Measurements from ENCODE around the gene ATG2B. TPM values are rescaled to one million over a fixed set of nuclear protein-coding genes. Genes with fewer than 3 reads are reported as not detected.

The ATG2B gene
- total RNA-seq, 1 donor from 2014 or later: 26.2 TPM

DNA sequence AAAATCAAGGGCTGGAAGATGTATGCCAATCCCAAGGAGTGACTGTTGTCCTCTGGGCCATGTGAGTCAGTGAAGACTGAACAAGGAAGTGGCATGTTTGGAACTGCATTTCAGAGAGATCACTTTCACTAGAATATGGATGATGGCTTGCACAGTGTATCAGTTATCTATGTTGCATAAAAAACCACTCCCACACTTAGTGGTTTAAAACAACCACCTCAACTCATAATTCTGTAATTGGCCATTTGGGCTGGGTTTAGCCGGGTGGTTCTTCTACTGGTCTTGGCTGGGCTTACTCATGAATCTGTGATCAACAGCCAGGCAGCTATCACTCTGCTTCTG is 91.7 kb downstream of the ATG2B start:
- DNase-seq (ENCODE audit: low spot score): no peak

DNA sequence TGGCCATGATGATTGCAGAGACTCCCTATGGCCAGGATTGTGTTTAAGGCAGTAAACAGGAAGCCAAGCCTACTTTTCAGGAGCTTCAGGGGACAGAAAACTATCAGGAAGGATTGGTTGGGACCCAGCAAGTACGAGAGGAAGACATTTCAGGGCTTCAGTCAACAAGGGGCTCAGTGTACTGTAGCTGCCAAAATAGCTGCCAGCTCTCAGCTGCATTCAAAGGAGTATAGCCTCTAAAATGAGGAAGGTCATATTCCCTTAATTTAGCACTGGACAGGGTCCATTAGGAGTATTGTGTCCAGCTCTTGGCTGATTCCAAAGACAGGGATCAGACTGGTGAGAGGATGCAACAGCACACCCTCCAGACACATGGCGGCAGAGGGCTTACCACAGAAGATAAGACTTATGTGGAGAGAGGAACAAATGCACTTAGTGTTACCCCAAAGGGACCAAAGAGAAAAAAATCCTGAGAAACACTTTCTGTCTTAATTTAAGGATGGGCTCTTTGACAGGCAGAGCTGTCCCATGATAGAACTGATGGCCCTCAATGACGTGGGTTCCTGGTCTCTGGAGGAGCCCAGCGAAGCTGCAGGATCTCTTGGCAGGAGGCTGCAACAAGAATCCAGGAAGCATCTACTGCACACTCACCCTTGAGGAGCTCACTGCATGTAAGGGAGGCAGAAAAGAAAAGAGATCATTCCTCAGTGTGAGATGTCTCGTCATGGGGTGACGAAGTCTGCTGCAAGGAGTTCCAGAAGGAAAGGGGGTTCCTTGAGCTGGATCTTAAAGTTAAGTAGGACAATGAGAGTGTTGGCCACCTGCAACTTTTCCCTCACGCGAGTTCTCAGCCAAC is 92.3 kb downstream of the ATG2B start:
- peak; percentile 77 for DNase-seq (ENCODE audit: low spot score)

DNA sequence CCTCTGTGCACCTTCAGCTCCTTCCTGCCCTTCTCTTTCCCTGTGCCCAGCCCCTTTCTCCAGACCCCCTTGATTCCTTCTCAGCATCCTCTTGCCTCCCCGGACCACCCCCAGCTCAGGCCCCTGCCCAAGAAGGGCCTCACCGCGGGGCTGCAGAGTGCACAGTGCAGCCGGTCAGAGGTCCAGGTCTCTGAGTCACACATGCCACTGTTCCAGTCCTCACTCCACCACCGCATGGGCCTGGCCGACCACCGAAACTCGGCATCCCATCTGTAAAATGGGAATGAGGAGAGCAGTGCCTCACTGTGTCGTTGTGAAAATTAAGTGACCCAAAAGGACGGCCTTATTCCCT is 93.8 kb downstream of the ATG2B start:
- DNase-seq (ENCODE audit: low spot score): no peak

DNA sequence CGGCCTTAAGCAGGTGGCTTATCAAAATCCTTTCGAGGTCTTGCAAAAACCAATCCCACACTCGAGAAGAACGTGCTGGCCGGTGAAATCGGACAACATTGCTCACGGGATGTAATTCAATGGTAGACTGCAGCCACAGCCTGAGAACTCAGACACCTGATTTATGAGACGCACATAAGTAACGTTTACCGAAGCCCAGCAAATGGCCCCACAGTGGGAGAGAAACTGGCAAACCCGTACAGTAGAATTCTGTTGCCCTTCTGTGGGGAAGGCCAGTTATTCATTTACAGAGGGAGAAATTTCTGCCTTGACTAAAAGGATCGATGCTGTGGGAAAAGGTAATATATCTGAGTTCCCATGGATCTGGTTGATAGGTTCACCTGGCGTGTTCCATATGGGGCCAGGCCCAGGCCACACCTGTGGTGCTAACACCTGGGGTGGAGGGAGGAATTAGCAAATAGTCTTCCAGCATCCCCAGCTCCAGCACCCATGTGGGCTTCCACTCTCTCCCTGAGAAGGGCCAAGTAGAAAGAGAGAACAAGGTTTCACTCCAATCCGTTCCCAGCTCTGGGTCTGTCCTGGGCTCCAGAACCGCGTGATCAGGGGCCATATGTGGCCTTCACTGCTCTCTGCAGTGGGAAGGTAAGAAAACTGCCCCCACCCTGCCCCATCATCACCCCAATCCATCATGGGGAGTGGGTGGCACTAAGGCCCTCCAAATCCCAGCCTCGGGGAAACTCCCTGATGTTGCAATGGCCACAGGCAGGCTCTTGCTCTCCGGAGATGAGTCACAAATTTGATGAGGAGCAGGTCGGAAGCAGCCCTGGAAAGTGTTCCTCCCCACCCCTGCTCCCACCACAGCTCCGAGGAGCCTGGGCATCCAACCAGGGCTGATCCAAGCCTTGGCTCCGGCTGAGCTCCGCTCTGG is 94.4 kb downstream of the ATG2B start:
- peak; percentile 98 for DNase-seq (ENCODE audit: low spot score)

DNA sequence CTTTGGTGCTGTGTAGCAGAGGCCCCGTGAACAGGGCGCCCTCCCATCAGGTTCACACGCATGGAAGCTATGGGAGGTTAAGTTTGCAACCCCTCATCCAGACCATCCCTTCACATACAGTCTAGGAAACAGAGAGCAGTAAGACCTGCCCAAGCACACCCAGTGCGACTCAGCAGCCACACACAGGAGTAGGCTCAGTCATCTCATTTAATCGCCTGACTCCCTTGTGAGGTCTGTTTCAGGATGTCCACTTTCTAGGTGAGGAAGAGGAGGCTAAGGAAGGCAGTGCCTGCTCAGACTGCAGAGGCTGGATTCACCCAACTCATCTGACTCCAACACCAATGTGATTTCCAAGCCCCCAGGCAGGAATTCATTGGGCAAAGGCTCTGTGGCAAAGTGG is 95.2 kb downstream of the ATG2B start:
- no peak for DNase-seq (ENCODE audit: low spot score)

DNA sequence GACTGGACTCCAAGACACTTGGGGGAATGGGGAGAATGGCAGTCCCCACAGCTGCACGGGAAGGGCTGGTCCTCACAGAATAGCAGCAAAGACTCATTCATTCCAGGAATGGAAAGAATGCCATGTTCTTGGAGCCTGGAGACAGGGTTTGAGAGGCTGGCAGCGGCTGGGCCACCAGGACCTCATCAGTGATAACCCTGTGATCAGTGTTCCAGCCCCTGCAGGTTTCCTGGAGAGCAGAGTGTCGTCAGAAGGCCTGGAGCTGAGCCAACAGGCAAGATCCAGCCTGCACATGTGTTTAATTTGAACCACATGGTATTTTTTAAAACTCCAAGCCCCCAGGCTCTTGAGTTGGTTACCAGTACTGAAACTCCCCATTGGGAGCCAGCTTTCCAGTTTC is 95.8 kb downstream of the ATG2B start:
- DNase-seq (ENCODE audit: low spot score): peak; percentile 88

DNA sequence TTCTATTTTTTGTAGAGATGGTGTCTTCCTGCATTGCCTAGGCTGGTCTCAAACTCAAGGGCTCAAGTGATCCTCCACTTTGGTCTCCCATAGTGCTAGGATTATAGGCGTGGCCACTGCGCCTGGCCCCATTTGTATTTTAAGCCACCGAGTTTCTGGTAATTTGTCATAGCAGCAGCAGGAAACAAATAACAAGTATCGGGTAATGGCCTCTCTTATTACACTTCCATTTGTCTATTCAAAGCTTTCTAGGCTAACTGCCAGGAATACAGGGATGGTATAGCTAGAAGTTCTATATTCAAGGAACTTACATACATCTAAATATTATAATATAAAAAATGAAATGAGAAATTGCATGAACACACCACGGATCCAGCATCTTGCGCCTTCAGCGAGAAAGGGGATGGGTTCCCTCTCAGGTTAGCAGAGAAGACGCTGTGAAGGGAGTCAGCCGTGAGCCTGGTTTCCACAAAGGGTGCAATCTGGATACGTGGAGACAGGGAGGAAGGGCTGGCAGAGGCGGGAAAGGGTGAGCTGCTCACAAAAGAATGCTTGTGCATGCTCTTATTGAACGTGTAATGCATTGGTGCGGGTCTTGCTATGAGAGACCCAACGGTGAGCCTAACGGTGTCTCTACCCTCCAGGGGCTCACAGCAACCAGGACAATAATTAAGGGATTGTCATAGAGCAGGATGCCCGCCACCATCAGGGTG is 97.6 kb downstream of the ATG2B start:
- DNase-seq (ENCODE audit: low spot score): no peak

DNA sequence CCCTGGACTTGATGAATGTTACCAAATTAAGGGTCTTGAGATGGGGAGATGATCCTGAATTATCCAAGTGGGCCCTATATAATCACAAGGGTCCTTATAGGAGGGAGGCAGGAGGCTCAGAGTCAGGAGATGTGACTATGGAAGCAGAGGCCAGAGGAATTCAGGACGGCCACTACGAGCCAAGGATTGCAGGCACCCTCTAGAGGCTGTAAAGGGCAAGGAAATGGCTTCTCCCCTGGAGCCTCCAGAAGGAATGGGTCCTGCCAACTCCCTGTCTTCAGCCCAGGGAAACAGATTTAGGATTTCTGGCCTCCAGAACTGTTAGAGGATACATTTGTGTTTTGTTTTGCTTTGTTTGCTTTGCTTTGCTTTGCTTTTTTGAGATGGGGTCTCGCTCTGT is 98.3 kb downstream of the ATG2B start:
- no peak for DNase-seq (ENCODE audit: low spot score)

DNA sequence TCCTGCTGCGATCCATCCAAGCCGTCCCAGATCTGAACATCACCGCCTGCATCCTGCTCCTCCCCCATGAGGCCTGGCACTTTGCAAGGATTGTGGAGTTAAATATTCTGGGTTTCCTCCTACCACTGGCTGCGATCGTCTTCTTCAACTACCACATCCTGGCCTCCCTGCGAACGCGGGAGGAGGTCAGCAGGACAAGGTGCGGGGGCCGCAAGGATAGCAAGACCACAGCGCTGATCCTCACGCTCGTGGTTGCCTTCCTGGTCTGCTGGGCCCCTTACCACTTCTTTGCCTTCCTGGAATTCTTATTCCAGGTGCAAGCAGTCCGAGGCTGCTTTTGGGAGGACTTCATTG is 99.0 kb downstream of the ATG2B start:
- DNase-seq (ENCODE audit: low spot score): no peak

DNA sequence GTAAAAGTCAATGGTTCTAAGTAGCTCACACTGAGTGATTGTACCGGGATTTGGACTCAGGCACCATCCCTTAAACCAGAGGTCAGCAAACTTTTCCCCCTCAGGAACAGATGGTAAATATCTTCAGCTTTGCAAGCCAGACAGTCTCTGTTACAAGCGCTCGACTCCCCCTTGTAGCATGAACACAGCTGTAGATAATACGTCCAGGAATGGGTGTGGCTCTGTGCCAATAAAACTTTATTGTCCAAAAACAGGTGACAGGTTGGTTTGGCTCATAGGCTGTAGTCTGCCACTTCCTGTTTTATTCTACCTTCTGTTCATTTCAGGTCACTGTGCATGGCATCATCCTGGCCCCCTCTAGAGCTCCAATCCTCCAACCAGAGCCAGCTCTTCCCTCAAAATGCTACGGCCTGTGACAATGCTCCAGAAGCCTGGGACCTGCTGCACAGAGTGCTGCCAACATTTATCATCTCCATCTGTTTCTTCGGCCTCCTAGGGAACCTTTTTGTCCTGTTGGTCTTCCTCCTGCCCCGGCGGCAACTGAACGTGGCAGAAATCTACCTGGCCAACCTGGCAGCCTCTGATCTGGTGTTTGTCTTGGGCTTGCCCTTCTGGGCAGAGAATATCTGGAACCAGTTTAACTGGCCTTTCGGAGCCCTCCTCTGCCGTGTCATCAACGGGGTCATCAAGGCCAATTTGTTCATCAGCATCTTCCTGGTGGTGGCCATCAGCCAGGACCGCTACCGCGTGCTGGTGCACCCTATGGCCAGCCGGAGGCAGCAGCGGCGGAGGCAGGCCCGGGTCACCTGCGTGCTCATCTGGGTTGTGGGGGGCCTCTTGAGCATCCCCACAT is 99.6 kb downstream of the ATG2B start:
- no peak for DNase-seq (ENCODE audit: low spot score)

DNA sequence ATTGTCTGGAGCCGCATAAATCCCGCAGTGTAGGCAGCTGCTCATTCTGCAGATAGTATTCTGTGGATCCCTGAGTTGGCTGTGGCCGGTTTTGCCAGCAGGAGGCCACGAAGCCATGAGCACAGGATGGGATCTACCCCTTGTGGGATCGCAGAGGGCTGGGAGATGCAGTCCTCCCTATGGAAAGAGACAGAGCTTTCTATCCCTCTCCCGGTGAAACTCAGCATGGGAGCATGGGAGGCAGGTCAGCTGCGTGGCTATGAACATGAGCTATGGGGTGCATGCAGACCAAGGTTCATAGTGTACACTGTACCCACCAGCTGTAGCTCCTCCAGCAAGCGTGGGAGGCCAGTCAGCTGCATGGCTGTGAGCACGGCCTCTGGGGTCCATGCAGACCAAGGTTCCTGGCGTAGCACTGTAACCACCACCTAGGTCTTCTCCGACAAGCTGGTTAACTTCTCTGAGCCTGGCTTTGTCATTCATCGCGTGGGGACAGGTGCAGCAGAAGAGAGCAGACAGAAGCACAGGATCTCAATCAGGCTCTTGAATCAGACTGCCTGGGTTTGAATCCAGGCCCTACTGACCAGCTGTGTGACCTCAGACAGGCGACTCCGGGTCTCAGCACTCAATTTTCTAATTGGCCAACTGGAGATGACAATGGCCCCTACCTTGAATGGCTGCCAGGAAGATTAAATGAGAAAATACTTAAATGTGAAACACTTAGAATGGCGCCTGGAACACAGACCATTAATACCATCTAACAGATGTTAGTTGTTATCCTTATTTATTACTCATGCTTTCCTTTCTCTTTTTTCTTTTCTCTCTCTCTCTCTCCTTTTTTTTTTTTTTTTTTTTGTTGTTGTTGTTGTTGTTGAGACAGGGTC is 101.1 kb downstream of the ATG2B start:
- no peak for DNase-seq (ENCODE audit: low spot score)

DNA sequence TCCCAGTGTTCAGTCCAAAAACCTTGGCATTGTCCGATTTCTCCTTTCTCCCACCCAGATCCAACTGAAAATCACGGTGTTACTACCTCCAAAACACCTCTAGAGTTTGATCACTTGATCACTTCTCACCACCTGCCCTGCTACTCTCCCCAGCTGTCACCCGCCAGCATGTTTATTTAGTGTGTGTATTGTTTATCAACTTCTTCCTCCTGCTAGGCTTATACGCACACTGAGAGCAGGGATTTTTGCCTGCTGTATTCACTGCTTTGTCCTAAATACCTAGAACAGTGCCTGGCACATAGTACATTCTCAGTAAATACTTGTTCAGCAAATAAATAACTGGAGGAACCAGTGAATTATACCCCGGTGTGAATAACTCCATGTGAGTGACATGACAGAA is 102.1 kb downstream of the ATG2B start:
- no peak for DNase-seq (ENCODE audit: low spot score)

DNA sequence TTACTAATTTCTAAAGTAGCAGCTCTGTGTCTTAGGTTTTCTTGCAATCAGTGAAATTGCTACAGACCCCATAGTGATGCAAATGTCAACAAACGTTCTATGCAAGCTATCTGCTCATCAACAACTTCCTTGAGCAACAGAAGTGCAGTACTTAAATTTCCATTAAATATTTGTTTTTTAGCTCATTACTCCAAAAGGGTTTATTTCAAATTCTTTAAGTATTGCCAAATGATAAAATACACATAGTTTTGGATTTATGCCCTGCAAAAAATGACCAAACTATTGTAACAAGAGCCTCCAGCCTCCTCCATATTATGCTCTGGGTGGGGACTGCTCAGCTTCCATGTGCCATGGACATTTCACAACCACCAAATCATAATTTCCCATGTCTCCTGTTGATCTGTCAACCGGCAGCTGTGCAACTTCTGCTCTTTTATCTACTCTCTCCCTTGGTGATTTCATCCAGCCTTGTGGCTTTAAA is 102.8 kb downstream of the ATG2B start:
- DNase-seq (ENCODE audit: low spot score): peak; percentile 65

DNA sequence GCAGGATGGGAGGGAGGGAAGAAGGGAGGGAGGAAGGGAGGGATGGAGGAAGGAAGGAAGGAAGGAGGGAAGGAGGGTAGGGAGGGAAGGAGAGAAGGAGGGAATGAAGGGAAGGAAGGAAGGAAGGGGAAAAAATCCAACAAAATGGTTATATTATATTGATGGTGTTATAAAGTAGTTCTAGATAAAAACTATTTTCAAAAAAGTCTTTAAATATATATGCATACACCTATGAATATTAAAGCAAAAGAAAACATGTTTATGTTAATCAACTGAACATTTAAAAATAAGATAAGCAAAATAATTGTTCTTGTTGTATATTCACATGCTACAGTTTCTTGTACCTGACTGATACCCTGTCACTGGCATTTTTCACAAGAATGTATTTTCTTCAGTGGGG is 105.2 kb downstream of the ATG2B start:
- DNase-seq (ENCODE audit: low spot score): no peak

DNA sequence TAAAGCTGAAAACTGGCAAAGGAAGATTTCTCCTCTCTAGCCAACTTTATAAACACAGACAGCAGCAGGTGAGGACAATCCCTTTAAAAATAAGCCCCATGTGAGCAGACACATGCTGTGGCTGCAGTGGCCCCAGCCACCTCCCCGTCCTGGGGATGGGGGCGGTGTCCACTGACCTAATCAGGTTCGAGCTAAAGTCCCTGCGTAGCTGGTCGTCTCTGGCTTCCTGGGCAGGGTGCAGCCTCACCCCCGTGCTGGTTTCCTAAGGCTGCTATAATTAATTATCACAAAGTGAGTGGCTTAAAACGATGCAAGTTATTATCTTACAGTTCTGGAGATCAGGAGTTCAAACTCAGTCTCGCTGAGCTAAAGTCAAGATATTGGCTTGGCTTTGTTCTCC is 106.1 kb downstream of the ATG2B start:
- no peak for DNase-seq (ENCODE audit: low spot score)

DNA sequence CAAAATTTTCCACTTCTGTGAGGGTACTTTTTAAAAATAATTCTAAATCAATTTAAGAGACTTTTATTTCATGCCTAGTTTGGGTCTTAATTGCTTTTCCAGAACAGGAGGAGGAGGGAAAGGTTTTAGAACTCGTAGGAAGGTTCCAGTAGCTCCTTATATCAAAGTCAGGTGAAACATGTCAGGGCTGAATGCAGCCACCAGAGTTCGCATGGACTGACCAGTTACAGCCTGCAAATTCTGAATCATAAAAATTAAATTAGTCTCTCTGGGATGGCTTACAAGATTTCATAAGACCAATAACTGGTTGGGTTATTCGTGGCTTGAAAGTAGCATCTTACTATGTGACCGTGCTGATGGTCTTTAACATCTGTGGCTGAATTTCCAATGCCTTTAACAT is 106.7 kb downstream of the ATG2B start:
- DNase-seq (ENCODE audit: low spot score): peak; percentile 61

DNA sequence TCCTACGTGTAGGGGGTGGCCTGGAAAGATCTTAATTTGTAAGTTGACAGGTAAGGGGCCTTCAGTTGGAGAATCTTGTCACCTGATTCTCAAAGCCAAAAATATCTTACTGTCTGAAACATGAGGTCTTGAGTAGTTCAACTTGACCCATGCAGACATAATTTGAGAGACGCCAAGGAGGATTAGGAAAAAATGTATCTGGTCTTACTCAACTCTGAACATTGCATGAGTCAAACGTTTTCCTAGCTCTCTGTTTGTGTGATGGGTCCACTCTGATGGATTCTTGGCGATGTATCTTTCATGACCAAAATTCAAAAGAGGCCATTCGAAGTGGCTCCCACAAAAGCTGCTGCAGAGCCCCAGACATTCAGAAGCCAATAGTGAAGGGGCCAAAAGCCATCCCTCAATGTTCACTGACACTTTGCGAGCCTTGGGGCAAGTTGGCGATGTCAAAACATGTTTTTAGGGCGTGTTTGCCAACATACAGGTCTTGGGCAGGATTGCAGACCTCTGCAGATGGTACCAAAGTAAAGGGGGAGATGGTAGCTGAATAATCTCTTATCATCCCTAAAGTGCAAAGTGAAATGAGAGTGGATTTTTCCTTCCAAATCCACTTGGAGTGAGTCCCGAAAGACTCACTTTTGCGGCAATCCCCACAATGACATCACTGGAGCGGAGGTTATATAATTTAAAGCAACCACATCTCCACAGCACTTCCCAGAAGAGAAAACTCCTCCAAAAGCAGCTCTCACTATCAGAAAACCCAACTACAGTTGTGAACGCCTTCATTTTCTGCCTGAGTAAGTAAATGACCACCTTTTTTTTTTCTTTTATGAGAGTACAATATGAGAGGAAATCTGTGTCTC is 107.4 kb downstream of the ATG2B start, which contains the start of gene BDKRB1:
BDKRB1 (plus strand) TSS at position 710 of the 866 bp plus-strand sequence. CDS start 7,473 bp downstream, outside the sequence.
- peak; percentile 98 for DNase-seq (ENCODE audit: low spot score)

DNA sequence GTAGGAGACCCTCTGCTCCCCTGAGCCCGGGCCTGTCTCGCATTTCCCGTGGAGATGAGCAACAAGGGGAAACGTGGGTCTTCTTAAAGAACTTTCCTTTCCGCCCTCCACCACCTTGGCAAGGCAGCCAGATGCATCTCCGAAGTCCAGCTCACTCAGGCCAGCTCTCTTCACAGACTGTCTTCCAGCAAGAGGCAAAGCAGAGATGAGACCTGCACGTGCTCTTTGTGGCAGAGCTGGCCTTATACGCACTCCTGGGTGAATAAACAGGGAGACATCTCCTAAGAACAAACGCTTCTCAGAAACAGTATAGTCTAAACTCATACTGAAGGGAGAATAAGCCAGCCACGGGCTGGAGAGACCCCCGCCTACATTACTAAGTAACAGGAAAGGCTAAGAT is 108.5 kb downstream of the ATG2B start:
- DNase-seq (ENCODE audit: low spot score): peak; percentile 63

DNA sequence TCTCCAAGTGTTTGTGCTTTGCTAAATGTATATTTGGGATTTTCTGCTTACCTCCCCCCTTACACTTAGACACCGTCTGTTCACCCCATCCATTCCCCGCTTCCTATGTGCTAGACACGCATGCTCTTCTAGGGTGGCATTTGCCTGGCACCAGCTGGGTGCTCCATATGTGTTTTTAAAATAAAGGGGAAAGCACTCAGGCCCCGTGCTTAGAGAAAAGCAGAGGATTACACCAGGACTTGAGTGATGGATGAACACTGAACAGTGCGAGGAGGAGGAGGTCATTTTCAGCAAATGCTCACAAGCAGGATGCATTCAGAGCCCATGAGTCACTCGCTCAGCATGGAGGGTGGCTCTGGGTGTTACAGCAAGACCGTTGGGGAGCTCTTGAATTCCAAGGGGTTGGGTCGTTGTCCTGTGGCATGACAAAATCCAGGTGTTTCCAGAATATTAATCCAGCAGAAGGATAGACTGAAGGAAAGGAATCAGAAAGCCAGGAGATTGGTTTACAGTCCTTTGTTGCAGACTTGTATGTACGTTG is 110.1 kb downstream of the ATG2B start:
- DNase-seq (ENCODE audit: low spot score): peak; percentile 96
